ENCODE data around the gene GRIN2C. TPM values are rescaled to one million over a fixed set of nuclear protein-coding genes. Genes with fewer than 3 reads are reported as not detected.

The GRIN2C gene
- total RNA-seq, 1 donor from 2014 or later = 0.29 TPM

DNA sequence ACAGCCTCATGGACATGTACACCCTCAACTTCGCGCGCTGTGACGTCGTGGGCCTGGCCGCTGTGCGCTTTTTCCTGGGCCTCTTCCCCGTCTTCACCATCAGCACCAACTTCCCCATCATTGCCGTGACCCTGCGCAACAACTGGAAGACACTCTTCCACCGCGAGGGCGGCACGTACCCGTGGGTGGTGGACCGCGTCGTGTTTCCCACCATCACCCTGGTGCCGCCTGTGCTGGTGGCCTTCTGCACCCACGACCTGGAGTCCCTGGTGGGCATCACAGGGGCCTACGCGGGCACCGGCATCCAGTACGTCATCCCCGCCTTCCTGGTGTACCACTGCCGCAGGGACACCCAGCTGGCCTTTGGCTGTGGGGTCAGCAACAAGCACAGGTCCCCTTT lies 23.5 kb downstream of the GRIN2C start:
- DNase-seq (ENCODE audit: low spot score in 2 of 2, unreplicated experiment in 2 of 2) = no peak

DNA sequence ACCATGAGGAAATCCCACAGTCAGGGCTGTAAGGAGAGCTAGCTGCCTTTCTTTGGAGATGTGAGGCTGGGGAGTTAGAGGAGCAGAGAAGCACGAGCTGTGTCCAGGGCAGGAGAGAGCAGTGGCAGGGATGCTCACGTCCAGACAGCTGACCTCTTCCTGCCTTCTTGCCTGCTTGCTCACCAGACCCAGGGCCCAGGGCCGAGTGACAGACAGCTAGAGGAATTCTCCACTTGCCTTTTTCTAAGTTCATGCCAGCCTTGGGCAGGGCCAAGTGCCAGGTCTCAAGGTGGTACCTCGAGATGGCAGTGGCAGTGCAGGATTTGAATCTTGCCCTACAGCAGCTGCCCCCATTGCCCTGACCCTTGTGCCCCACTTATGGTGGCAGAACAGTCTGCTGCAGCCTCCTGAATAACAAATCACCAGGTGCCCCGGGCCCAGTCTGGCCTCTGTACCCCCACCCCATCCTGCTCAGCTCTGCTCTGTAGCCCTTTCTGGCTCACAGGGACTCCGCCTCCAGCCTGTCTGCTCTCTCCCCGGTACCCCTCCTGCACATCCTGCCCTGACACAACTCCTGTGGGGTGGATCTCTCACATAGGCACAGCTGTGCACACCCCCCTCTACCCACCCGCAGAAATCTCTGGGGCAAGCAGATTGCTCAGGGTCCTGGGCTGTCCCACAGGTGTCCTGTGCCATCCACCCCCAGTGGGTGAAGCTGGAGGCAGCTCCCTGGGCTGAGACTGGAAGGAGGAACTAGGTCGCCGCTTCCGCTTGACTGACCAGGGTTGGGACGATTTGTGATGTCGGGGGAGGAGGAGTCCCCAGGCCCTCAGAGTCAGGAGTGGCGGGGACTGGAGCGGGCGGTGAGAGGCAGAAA lies 25.9 kb downstream of the GRIN2C start:
- Mint-ChIP-seq H3K4me1 (peaks cover 6% of the 10 kb centered on the region), H3K9me3 (no peaks in the 10 kb centered on the region), H3K27ac (no peak overlapping the region), H3K4me3 (no peak overlapping the region), H3K27me3 (ENCODE audit: low read depth) (no peaks in the 10 kb centered on the region), H3K36me3 (peaks cover 9% of the 10 kb centered on the region)
- TF ChIP-seq, protein P1, sequence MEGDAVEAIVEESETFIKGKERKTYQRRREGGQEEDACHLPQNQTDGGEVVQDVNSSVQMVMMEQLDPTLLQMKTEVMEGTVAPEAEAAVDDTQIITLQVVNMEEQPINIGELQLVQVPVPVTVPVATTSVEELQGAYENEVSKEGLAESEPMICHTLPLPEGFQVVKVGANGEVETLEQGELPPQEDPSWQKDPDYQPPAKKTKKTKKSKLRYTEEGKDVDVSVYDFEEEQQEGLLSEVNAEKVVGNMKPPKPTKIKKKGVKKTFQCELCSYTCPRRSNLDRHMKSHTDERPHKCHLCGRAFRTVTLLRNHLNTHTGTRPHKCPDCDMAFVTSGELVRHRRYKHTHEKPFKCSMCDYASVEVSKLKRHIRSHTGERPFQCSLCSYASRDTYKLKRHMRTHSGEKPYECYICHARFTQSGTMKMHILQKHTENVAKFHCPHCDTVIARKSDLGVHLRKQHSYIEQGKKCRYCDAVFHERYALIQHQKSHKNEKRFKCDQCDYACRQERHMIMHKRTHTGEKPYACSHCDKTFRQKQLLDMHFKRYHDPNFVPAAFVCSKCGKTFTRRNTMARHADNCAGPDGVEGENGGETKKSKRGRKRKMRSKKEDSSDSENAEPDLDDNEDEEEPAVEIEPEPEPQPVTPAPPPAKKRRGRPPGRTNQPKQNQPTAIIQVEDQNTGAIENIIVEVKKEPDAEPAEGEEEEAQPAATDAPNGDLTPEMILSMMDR (IDR thresholded peaks at IDR 0.05; ENCODE audit: unreplicated experiment) = no peak
- DNase-seq (ENCODE audit: low spot score in 2 of 2, unreplicated experiment in 2 of 2) = no peak

More for the DNA sequence above, 23.5 kb downstream of the GRIN2C start:
- Mint-ChIP-seq H3K4me1 (peaks cover 15% of the 10 kb centered on the region), H3K9me3 (no peaks in the 10 kb centered on the region), H3K27ac (no peak overlapping the region), H3K36me3 (peaks cover 2% of the 10 kb centered on the region), H3K27me3 (ENCODE audit: low read depth) (peaks cover 7% of the 10 kb centered on the region), H3K4me3 (no peak overlapping the region)
- TF ChIP-seq, protein P1 (IDR thresholded peaks at IDR 0.05; ENCODE audit: unreplicated experiment) = no peak

DNA sequence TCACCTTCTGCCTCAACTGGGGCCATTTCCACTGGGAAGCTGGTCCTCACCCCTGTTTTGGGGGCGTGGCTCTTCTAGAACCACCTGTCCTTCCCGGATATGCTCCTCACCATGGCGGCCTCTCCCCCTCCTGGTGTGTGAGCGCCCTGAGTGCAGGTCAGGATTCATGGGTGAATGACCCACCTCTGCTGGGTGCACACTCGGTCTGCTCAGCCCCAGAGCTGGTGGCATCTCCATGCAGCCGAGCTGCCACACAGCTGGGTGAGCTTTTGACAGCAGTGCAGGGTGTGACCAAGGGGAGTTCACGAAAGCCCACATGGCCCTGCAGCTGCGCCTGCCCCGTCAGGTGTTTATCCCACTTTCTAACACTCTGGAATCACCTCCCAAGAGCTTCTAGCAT lies 27.3 kb downstream of the GRIN2C start:
- DNase-seq (ENCODE audit: low spot score in 2 of 2, unreplicated experiment in 2 of 2) = no peak
- peaks cover 6% of the 10 kb centered on the region for H3K4me1 Mint-ChIP-seq
- H3K4me3 Mint-ChIP-seq = no peak overlapping the region
- H3K27me3 Mint-ChIP-seq (ENCODE audit: low read depth) = no peaks in the 10 kb centered on the region
- no peak overlapping the region for H3K27ac Mint-ChIP-seq
- peaks cover 9% of the 10 kb centered on the region for H3K36me3 Mint-ChIP-seq
- H3K9me3 Mint-ChIP-seq = no peaks in the 10 kb centered on the region
- TF ChIP-seq, protein P1 (IDR thresholded peaks at IDR 0.05; ENCODE audit: unreplicated experiment) = no peak

DNA sequence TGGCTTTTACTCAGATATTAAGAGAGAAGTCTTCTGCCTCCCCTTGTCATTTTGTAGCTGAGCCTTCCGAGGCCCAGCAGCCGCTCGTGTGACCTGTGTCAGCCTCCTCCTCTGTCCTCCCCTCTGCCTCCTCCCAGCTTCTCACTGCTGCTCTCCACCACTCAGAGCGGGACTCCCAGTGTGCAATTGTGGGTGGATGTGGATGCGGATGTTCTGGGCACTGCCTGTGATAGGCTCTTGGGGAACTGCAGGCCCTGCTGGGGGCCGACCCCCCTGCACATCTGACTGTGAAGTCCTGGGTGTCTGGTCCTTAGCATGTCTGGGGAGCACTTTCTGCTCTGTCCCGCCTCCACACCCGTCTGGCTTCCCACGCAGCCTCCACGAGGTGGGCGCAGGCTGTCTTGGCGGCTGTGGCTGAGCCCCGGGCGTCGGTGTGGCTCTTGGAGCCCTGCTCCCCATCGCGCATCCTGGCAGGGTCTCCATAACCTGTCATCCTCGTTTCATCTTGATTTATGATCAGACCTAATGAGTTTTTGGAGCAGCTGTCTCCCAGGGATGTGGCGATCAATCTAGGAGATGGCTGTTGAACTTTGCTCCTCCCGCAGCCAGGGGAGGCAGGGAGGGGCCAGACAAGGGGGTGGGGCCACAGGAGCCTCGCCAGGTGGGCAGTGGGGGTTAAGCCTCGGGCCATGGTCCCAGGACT lies 28.1 kb downstream of the GRIN2C start:
- TF ChIP-seq, protein P1 (IDR thresholded peaks at IDR 0.05; ENCODE audit: unreplicated experiment) = no peak
- Mint-ChIP-seq H3K36me3 (peaks cover 9% of the 10 kb centered on the region), H3K9me3 (no peaks in the 10 kb centered on the region), H3K4me3 (no peak overlapping the region), H3K27me3 (ENCODE audit: low read depth) (no peaks in the 10 kb centered on the region), H3K27ac (no peak overlapping the region), H3K4me1 (peaks cover 6% of the 10 kb centered on the region)
- DNase-seq (ENCODE audit: low spot score in 2 of 2, unreplicated experiment in 2 of 2) = no peak

DNA sequence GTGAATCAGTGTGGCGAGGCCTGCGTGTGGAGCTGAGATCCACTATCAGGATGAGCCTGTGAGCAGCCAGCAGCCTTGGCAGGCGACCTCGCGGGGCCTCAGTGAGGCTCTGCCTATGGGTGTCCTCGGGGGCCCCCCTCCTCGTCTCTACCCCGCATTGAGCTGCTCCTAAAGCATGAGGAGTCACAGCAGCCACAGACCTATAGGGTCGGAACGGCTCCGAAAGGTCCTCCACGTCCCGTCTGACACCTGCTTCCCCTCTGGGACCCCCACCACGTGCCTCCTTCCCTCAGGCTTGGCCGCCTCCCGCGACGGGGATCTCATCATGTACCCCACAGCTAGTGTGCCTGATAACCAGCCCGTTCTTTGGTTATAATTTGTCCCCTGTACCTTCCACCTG lies 28.8 kb downstream of the GRIN2C start:
- H3K27ac Mint-ChIP-seq = no peak overlapping the region
- no peaks in the 10 kb centered on the region for H3K27me3 Mint-ChIP-seq (ENCODE audit: low read depth)
- peaks cover 9% of the 10 kb centered on the region for H3K36me3 Mint-ChIP-seq
- TF ChIP-seq, protein P1 (IDR thresholded peaks at IDR 0.05; ENCODE audit: unreplicated experiment) = no peak
- no peak overlapping the region for H3K4me3 Mint-ChIP-seq
- no peaks in the 10 kb centered on the region for H3K9me3 Mint-ChIP-seq
- no peak for DNase-seq (ENCODE audit: low spot score in 2 of 2, unreplicated experiment in 2 of 2)
- peaks cover 6% of the 10 kb centered on the region for H3K4me1 Mint-ChIP-seq
